ENCODE data around the gene NTM. TPM values are rescaled to one million over a fixed set of nuclear protein-coding genes. Genes with fewer than 3 reads are reported as not detected.
A peak's percentile ranks its signal among the peaks of the same experiment; 100 is the strongest.

The NTM gene
- total RNA-seq, 4 donors from 2014 or later, result 0.40 to 3.1 (median 2.1) TPM; not detected in 1

- in situ Hi-C loops (cut with MboI; ENCODE audit: low pct_ligation_motif_present in 1 of 4, low pct_unique_long_range_greater_than_20kb in 1 of 4, low sequenced_read_pairs in 3 of 4), result loop anchor here in 2 of 4 donors (25.0 kb wide), 1 partner anchor 604 kb away; no protein-coding TSS in a partner anchor
- no peak overlapping the region for H3K27ac ChIP-seq
- H3K36me3 ChIP-seq, result no peaks in the 10 kb centered on the region
- H3K9me3 ChIP-seq, result no peaks in the 10 kb centered on the region
- no peak for TF ChIP-seq EP300 (IDR thresholded peaks at IDR 0.05; ENCODE audit: low read depth)
- no peak for TF ChIP-seq POLR2A (IDR thresholded peaks at IDR 0.05)
- TF ChIP-seq POLR2AphosphoS5 (IDR thresholded peaks at IDR 0.05), result no peak
- no peak for TF ChIP-seq CTCF (IDR thresholded peaks at IDR 0.05)
- H3K4me1 ChIP-seq, result no peaks in the 10 kb centered on the region
- intact Hi-C loops (cut with DNase I; ENCODE audit: low total_unique reads), result no loop called here
- no peak for DNase-seq
- H3K27me3 ChIP-seq, result no peaks in the 10 kb centered on the region
- no peak overlapping the region for H3K4me3 ChIP-seq
- WGBS, 2 donors (ENCODE audit: low coverage in 1 of 2), result 47% methylated on average over 5 of the region's 5 CpGs; no CpG with 5 or more reads in 1 of the 2 donors
Measured at GRCh38 chr11:131666617-131667016, 296.2 kb downstream of the NTM start.

GRCh38 chr11:131667566-131667965, 297.2 kb downstream of the NTM start:
- in situ Hi-C loops (cut with MboI; ENCODE audit: low pct_ligation_motif_present in 1 of 4, low pct_unique_long_range_greater_than_20kb in 1 of 4, low sequenced_read_pairs in 3 of 4), result loop anchor here in 2 of 4 donors (25.0 kb wide), 1 partner anchor 605 kb away; no protein-coding TSS in a partner anchor
- no peak for DNase-seq
- no peaks in the 10 kb centered on the region for H3K4me1 ChIP-seq
- H3K27me3 ChIP-seq, result no peaks in the 10 kb centered on the region
- 81% methylated on average over 4 of the region's 4 CpGs; no CpG with 5 or more reads in 1 of the 2 donors for WGBS, 2 donors (ENCODE audit: low coverage in 1 of 2)
- H3K27ac ChIP-seq, result no peak overlapping the region
- intact Hi-C loops (cut with DNase I; ENCODE audit: low total_unique reads), result no loop called here
- H3K9me3 ChIP-seq, result no peaks in the 10 kb centered on the region
- TF ChIP-seq CTCF (IDR thresholded peaks at IDR 0.05) (no peak), POLR2A (IDR thresholded peaks at IDR 0.05) (no peak), POLR2AphosphoS5 (IDR thresholded peaks at IDR 0.05) (no peak)
- H3K4me3 ChIP-seq, result no peak overlapping the region
- no peaks in the 10 kb centered on the region for H3K36me3 ChIP-seq

- no peaks in the 10 kb centered on the region for H3K27me3 ChIP-seq
- in situ Hi-C loops (cut with MboI; ENCODE audit: low pct_ligation_motif_present in 1 of 4, low pct_unique_long_range_greater_than_20kb in 1 of 4, low sequenced_read_pairs in 3 of 4), result loop anchor here in 2 of 4 donors (25.0 kb wide), 1 partner anchor 606 kb away; no protein-coding TSS in a partner anchor
- no peak overlapping the region for H3K4me3 ChIP-seq
- no peaks in the 10 kb centered on the region for H3K36me3 ChIP-seq
- TF ChIP-seq POLR2AphosphoS5 (IDR thresholded peaks at IDR 0.05) (no peak), CTCF (IDR thresholded peaks at IDR 0.05) (peak in 4 of 5 experiments; percentile 25 to 43 (median 42))
- intact Hi-C loops (cut with DNase I; ENCODE audit: low total_unique reads), result no loop called here
- peak; percentile 25 for DNase-seq
- H3K9me3 ChIP-seq, result no peaks in the 10 kb centered on the region
- H3K27ac ChIP-seq, result no peak overlapping the region
- WGBS, 2 donors (ENCODE audit: low coverage in 1 of 2), result 27 to 33% methylated on average over 5 to 11 of the region's 11 CpGs
- H3K4me1 ChIP-seq, result no peaks in the 10 kb centered on the region
Measured at GRCh38 chr11:131668500-131669400, 298.3 kb downstream of the NTM start.

- no peaks in the 10 kb centered on the region for H3K27me3 ChIP-seq
- in situ Hi-C loops (cut with MboI; ENCODE audit: low pct_ligation_motif_present in 1 of 4, low pct_unique_long_range_greater_than_20kb in 1 of 4, low sequenced_read_pairs in 3 of 4), result loop anchor here in 2 of 4 donors (25.0 kb wide), 1 partner anchor 607 kb away; no protein-coding TSS in a partner anchor
Measured at GRCh38 chr11:131669401-131669780, 299.0 kb downstream of the NTM start.

More at GRCh38 chr11:131669401-131669780, 299.0 kb downstream of the NTM start:
- 59% methylated on average over 4 of the region's 4 CpGs; no CpG with 5 or more reads in 1 of the 2 donors for WGBS, 2 donors (ENCODE audit: low coverage in 1 of 2)
- no peaks in the 10 kb centered on the region for H3K36me3 ChIP-seq
- H3K27ac ChIP-seq, result no peak overlapping the region
- H3K4me1 ChIP-seq, result peaks cover 0 to 4% (median 0%) of the 10 kb centered on the region in 4 donors
- H3K4me3 ChIP-seq, result no peak overlapping the region
- intact Hi-C loops (cut with DNase I; ENCODE audit: low total_unique reads), result no loop called here
- DNase-seq, result no peak
- no peaks in the 10 kb centered on the region for H3K9me3 ChIP-seq
- TF ChIP-seq POLR2A (IDR thresholded peaks at IDR 0.05), result no peak
- TF ChIP-seq CTCF (IDR thresholded peaks at IDR 0.05), result no peak
- TF ChIP-seq EP300 (IDR thresholded peaks at IDR 0.05; ENCODE audit: low read depth), result no peak
- TF ChIP-seq POLR2AphosphoS5 (IDR thresholded peaks at IDR 0.05), result no peak

Measured in transverse colon (tissue), 4 donors.